HepG2 (cell line): ENCODE measurements around the gene RBBP8NL. TPM values are rescaled to one million over a fixed set of nuclear protein-coding genes. Genes with fewer than 3 reads are reported as not detected.

Experiments used
- ATF2 ChIP-seq: sonication (generic); formaldehyde crosslinking; IDR thresholded peaks from 2 replicates; pipeline ENCODE4 v1.4.0; 2020; ENCODE audit warnings: missing genetic modification reagents
- BCL6 ChIP-seq: IDR thresholded peaks from 2 replicates; pipeline ENCODE4 v1.6.1; 2016; ENCODE audit warnings: missing genetic modification reagents, missing compliant biosample characterization
- E2F5 ChIP-seq: sonication (generic); formaldehyde crosslinking; conservative IDR thresholded peaks from 2 replicates; pipeline ENCODE4 v1.4.0; 2020; ENCODE audit warnings: missing genetic modification reagents
- ETS1 ChIP-seq: sonication (generic); formaldehyde crosslinking; IDR thresholded peaks from 2 replicates; pipeline ENCODE4 v1.4.0; 2020; ENCODE audit warnings: missing genetic modification reagents
- FOSL1 ChIP-seq: sonication (generic); formaldehyde crosslinking; IDR thresholded peaks from 2 replicates; pipeline ENCODE4 v1.9.0; 2021; ENCODE audit warnings: missing genetic modification reagents, borderline replicate concordance
- GMEB1 ChIP-seq: sonication (generic); formaldehyde crosslinking; IDR thresholded peaks from 2 replicates; pipeline ENCODE4 v1.5.1; 2020; ENCODE audit warnings: missing genetic modification reagents, mild to moderate bottlenecking, borderline replicate concordance
- HMG20B ChIP-seq: conservative IDR thresholded peaks from 2 replicates; pipeline ENCODE4 v1.6.1; 2016; ENCODE audit warnings: missing genetic modification reagents, missing compliant biosample characterization
- HNRNPUL1 ChIP-seq: fragments of 200-400 bp; formaldehyde crosslinking; IDR thresholded peaks from 2 replicates; pipeline ENCODE4 v1.6.1; 2017; ENCODE audit warnings: low read depth, mild to moderate bottlenecking, low read length, moderate library complexity
- KDM1A ChIP-seq: IDR thresholded peaks from 2 replicates; pipeline ENCODE4 v1.6.1; 2016; ENCODE audit warnings: missing compliant biosample characterization
- LBX2 ChIP-seq: sonication (generic); formaldehyde crosslinking; IDR thresholded peaks from 2 replicates; pipeline ENCODE4 v1.5.0; 2020; ENCODE audit warnings: missing genetic modification reagents, mild to moderate bottlenecking, borderline replicate concordance
- MTF2 ChIP-seq: sonication (generic); formaldehyde crosslinking; IDR thresholded peaks from 2 replicates; pipeline ENCODE4 v1.5.0; 2020; ENCODE audit warnings: missing genetic modification reagents, borderline replicate concordance
- NFE2 ChIP-seq: sonication (generic); formaldehyde crosslinking; IDR thresholded peaks from 2 replicates; pipeline ENCODE4 v1.4.0; 2020; ENCODE audit warnings: missing genetic modification reagents
- NFKBIZ ChIP-seq: IDR thresholded peaks from 2 replicates; pipeline ENCODE4 v1.6.1; 2018; ENCODE audit warnings: missing genetic modification reagents, missing compliant biosample characterization
- PCBP2 ChIP-seq: fragments of 200-400 bp; formaldehyde crosslinking; optimal IDR thresholded peaks from 2 replicates; pipeline ENCODE3; 2018; ENCODE audit warnings: low read length, low read depth; ENCODE audit not compliant: poor library complexity, severe bottlenecking
- PRDM4 ChIP-seq: sonication (generic); formaldehyde crosslinking; IDR thresholded peaks from 2 replicates; pipeline ENCODE4 v1.9.0; 2021; ENCODE audit warnings: missing genetic modification reagents, borderline replicate concordance
- TBL1XR1 ChIP-seq: fragments of 150-350 bp; IDR thresholded peaks from 2 replicates; pipeline ENCODE4 v1.6.1; 2014; ENCODE audit warnings: borderline replicate concordance, low read length; ENCODE audit not compliant: partially characterized antibody
- WIZ ChIP-seq: sonication (generic); formaldehyde crosslinking; IDR thresholded peaks from 2 replicates; pipeline ENCODE4 v1.5.1; 2020; ENCODE audit warnings: mild to moderate bottlenecking, missing genetic modification reagents
- ZBTB42 ChIP-seq: sonication (generic); formaldehyde crosslinking; IDR thresholded peaks from 2 replicates; pipeline ENCODE4 v1.5.0; 2020; ENCODE audit warnings: mild to moderate bottlenecking, missing genetic modification reagents
- ZNF775 ChIP-seq: sonication (generic); formaldehyde crosslinking; IDR thresholded peaks from 2 replicates; pipeline ENCODE4 v1.4.0; 2020; ENCODE audit warnings: missing genetic modification reagents, mild to moderate bottlenecking, moderate library complexity, borderline replicate concordance
- polyA plus RNA-seq, 8 experiments: library from polyadenylated mRNA; depleted of rRNA in 3 of 8; stranded (reverse) in 7 of 8; unstranded in 1 of 8; fragments of >200 nt; fragmentation: Illumina TruSeq in 4 of 8; extraction: Trizol in 4 of 8; gene quantifications; 2 replicates each; pipeline versions ENCODE4 v1.2.1 to v1.2.3, GENCODE V29; 2011 to 2016; ENCODE audit warnings: low read depth in 4 of 8, missing spikeins in 1 of 8, mixed read lengths in 1 of 8; ENCODE audit not compliant: insufficient read depth in 1 of 8
- total RNA-seq, 5 experiments: library from RNA; depleted of rRNA; stranded (reverse); fragments of >200 nt; fragmentation: Illumina TruSeq; extraction: Trizol; gene quantifications; 2 replicates each; pipeline ENCODE4 v1.2.3, GENCODE V29; 2016; ENCODE audit warnings: low read depth in 1 of 5

The RBBP8NL gene
- total and polyA plus RNA-seq, 2 of the 13 experiments (the other 11 are each of a cell fraction or from before 2014, with no cell fraction given) = 0.69 to 0.86 TPM

GRCh38 chr20:62382306-62383198 lies 44.8 kb downstream of the RBBP8NL start (continued):
- TF ChIP-seq LBX2 (CRISPR knock-in tag) (no peak), ZBTB42 (no peak), HNRNPUL1 (no peak), WIZ (CRISPR knock-in tag) (no peak), PRDM4 (CRISPR knock-in tag) (0 out of 2 replicates have a peak, but pooled peaks have one; percentile 46), MTF2 (CRISPR knock-in tag) (no peak), ATF2 (CRISPR knock-in tag) (peak; percentile 59; the same call in 1 of the 2 replicates), ZNF775 (CRISPR knock-in tag) (no peak), HMG20B (CRISPR knock-in tag) (no peak; the same call in 1 of the 2 replicates), ETS1 (CRISPR knock-in tag) (no peak), PCBP2 (no peak), GMEB1 (CRISPR knock-in tag) (no peak), FOSL1 (peak; percentile 5; the same call in 1 of the 2 replicates), NFKBIZ (CRISPR knock-in tag) (0 out of 2 replicates have a peak, but pooled peaks have one; percentile 29), KDM1A (CRISPR knock-in tag) (no peak), E2F5 (CRISPR knock-in tag) (no peak; the same call in 1 of the 2 replicates), BCL6 (peak; percentile 36; the same call in 1 of the 2 replicates), TBL1XR1 (peak; percentile 35), NFE2 (CRISPR knock-in tag) (no peak)
